IgD-negative memory B cell (primary cell): ENCODE data around the gene PLK3. TPM values are rescaled to one million over a fixed set of nuclear protein-coding genes. Genes with fewer than 3 reads are reported as not detected.
"Not testable (repeated sequence)": the region's sequence is repeated elsewhere in the genome, so short reads cannot be mapped to it uniquely, and the experiment has no call there.

ENCODE experiments used
- H3K27ac Mint-ChIP-seq, 3 donors: one replicate each; pipeline ENCODE4 v1.8.0; 2020 to 2022; ENCODE audit warnings: mild to moderate bottlenecking in 3 of 3, mixed read lengths in 3 of 3, moderate library complexity in 1 of 3
- H3K27me3 Mint-ChIP-seq: one replicate; pipeline ENCODE4 v1.8.0; 2021; ENCODE audit warnings: mixed read lengths
- H3K36me3 Mint-ChIP-seq: one replicate; pipeline ENCODE4 v1.8.0; 2020; ENCODE audit warnings: mild to moderate bottlenecking, mixed read lengths
- H3K4me1 Mint-ChIP-seq, 3 donors: one replicate each; pipeline ENCODE4 v1.8.0; 2020 to 2022; ENCODE audit warnings: mixed read lengths in 3 of 3, mild to moderate bottlenecking in 1 of 3
- H3K4me3 Mint-ChIP-seq, 4 donors: one replicate each; pipeline ENCODE4 v1.8.0; 2020 to 2022; ENCODE audit warnings: mild to moderate bottlenecking in 4 of 4, mixed read lengths in 4 of 4, moderate library complexity in 3 of 4
- H3K9me3 Mint-ChIP-seq, 3 donors: one replicate each; pipeline ENCODE4 v1.8.0; 2020 to 2021; ENCODE audit warnings: mixed read lengths in 3 of 3, mild to moderate bottlenecking in 1 of 3
- polyA plus RNA-seq: library from polyadenylated mRNA; unstranded; fragments of 300-500 nt; fragmentation: Illumina TruSeq; gene quantifications from one replicate; pipeline ENCODE4 v1.2.3, GENCODE V29; 2021

PLK3 gene
- polyA plus RNA-seq, 1 donor from 2014 or later, result 9.6 TPM

GRCh38 chr1:44784094-44785028 lies 15.8 kb upstream of the PLK3 start:
- no peaks in the 10 kb centered on the region for H3K27me3 Mint-ChIP-seq
- H3K4me1 Mint-ChIP-seq, result peaks cover 23 to 30% (median 24%) of the 10 kb centered on the region in 3 donors
- H3K27ac Mint-ChIP-seq, result peak overlapping the region; percentile 79 to 93 (median 84)

GRCh38 chr1:44785029-44785380 lies 15.2 kb upstream of the PLK3 start:
- Mint-ChIP-seq H3K27me3 (no peaks in the 10 kb centered on the region), H3K4me3 (peak overlapping the region; percentile 81 to 94 (median 88)), H3K36me3 (no peaks in the 10 kb centered on the region), H3K4me1 (peaks cover 23 to 30% (median 24%) of the 10 kb centered on the region in 3 donors), H3K27ac (peak overlapping the region; percentile 10 to 93 (median 79)), H3K9me3 (no peaks in the 10 kb centered on the region)

More at GRCh38 chr1:44784094-44785028, 15.8 kb upstream of the PLK3 start:
- Mint-ChIP-seq H3K9me3 (no peaks in the 10 kb centered on the region), H3K36me3 (no peaks in the 10 kb centered on the region), H3K4me3 (peak overlapping the region; percentile 81 to 94 (median 88))

- Mint-ChIP-seq H3K36me3 (no peaks in the 10 kb centered on the region), H3K27me3 (no peaks in the 10 kb centered on the region), H3K27ac (peak overlapping the region; percentile 10 to 93 (median 79)), H3K4me3 (peak overlapping the region; percentile 81 to 94 (median 88)), H3K4me1 (peaks cover 23 to 30% (median 24%) of the 10 kb centered on the region in 3 donors), H3K9me3 (no peaks in the 10 kb centered on the region)
Observed at GRCh38 chr1:44785501-44786137, 14.6 kb upstream of the PLK3 start.

GRCh38 chr1:44786138-44786840 lies 13.9 kb upstream of the PLK3 start:
- H3K4me3 Mint-ChIP-seq, result peak overlapping the region; percentile 73 to 94 (median 83)
- H3K27me3 Mint-ChIP-seq, result no peaks in the 10 kb centered on the region
- H3K4me1 Mint-ChIP-seq, result peaks cover 21 to 25% (median 24%) of the 10 kb centered on the region in 3 donors
- no peaks in the 10 kb centered on the region for H3K9me3 Mint-ChIP-seq
- peak overlapping the region; percentile 79 to 96 (median 93) for H3K27ac Mint-ChIP-seq
- H3K36me3 Mint-ChIP-seq, result no peaks in the 10 kb centered on the region

GRCh38 chr1:44786841-44787426 lies 13.2 kb upstream of the PLK3 start:
- Mint-ChIP-seq H3K4me1 (peaks cover 20 to 24% (median 21%) of the 10 kb centered on the region in 3 donors), H3K27ac (peak overlapping the region; percentile 79 to 96 (median 90)), H3K27me3 (no peaks in the 10 kb centered on the region), H3K4me3 (peak overlapping the region; percentile 73 to 94 (median 83)), H3K9me3 (no peaks in the 10 kb centered on the region), H3K36me3 (no peaks in the 10 kb centered on the region)

- Mint-ChIP-seq H3K27me3 (no peaks in the 10 kb centered on the region), H3K4me1 (peaks cover 20 to 24% (median 21%) of the 10 kb centered on the region in 3 donors), H3K9me3 (no peaks in the 10 kb centered on the region), H3K36me3 (no peaks in the 10 kb centered on the region), H3K27ac (peak overlapping the region in 1 of 3 donors; percentile 54), H3K4me3 (peak overlapping the region in 1 of 4 donors; percentile 32)
Observed at GRCh38 chr1:44787506-44787905, 12.7 kb upstream of the PLK3 start.

- Mint-ChIP-seq H3K27ac (peak within 1 kb of the TSS in 1 of 3 donors; percentile 54), H3K4me1 (peaks cover 18 to 21% (median 19%) of the 10 kb centered on the region in 3 donors), H3K9me3 (no peaks in the 10 kb centered on the region), H3K27me3 (no peaks in the 10 kb centered on the region), H3K36me3 (no peaks in the 10 kb centered on the region), H3K4me3 (peak within 1 kb of the TSS in 3 of 4 donors; percentile 30 to 70 (median 46))
Observed at GRCh38 chr1:44788120-44788860, 11.9 kb upstream of the PLK3 start, which contains the start of gene BEST4. Gene BEST4, minus strand, starts transcription at chr1:44788170. Its CDS starts 465 bp downstream, at chr1:44787705.

- Mint-ChIP-seq H3K27me3 (no peaks in the 10 kb centered on the region), H3K4me3 (no peak overlapping the region), H3K36me3 (no peaks in the 10 kb centered on the region), H3K27ac (peak overlapping the region; percentile 18 to 57 (median 26)), H3K9me3 (no peaks in the 10 kb centered on the region), H3K4me1 (peaks cover 5% of the 10 kb centered on the region in 3 donors)
Observed at GRCh38 chr1:44790968-44791801, 9.0 kb upstream of the PLK3 start.

GRCh38 chr1:44792736-44793502 lies 7.3 kb upstream of the PLK3 start:
- Mint-ChIP-seq H3K4me3 (no peak overlapping the region), H3K27me3 (no peaks in the 10 kb centered on the region), H3K27ac (peak overlapping the region in 2 of 3 donors; percentile 83 to 85), H3K9me3 (no peaks in the 10 kb centered on the region), H3K4me1 (peaks cover 0 to 3% (median 2%) of the 10 kb centered on the region in 3 donors), H3K36me3 (no peaks in the 10 kb centered on the region)

GRCh38 chr1:44797886-44798285 lies 2.3 kb upstream of the PLK3 start:
- H3K4me3 Mint-ChIP-seq, result peak overlapping the region in 1 of 4 donors; percentile 59
- H3K27ac Mint-ChIP-seq, H3K36me3 Mint-ChIP-seq, H3K27me3 Mint-ChIP-seq, H3K9me3 Mint-ChIP-seq: not testable (repeated sequence)
- H3K4me1 Mint-ChIP-seq, result peaks cover 7 to 16% (median 13%) of the 10 kb centered on the region in 3 donors

- no peaks in the 10 kb centered on the region for H3K27me3 Mint-ChIP-seq
- no peaks in the 10 kb centered on the region for H3K9me3 Mint-ChIP-seq
- H3K27ac Mint-ChIP-seq, result peak overlapping the region in 2 of 3 donors; percentile 18 to 73
- peak overlapping the region in 3 of 4 donors; percentile 38 to 76 (median 59) for H3K4me3 Mint-ChIP-seq
- H3K36me3 Mint-ChIP-seq, result no peaks in the 10 kb centered on the region
- peaks cover 7 to 17% (median 10%) of the 10 kb centered on the region in 3 donors for H3K4me1 Mint-ChIP-seq
Observed at GRCh38 chr1:44798481-44799365, 1.5 kb upstream of the PLK3 start.
